GM21390 (cell line): ENCODE data around the gene SCN8A.
"Not testable (repeated sequence)": the region's sequence is repeated elsewhere in the genome, so short reads cannot be mapped to it uniquely, and the experiment has no call there.

Experiments
- ATAC-seq: cut with Tn5 transposase; IDR thresholded peaks from one replicate; pipeline ENCODE4 v1.9.1; 2021; ENCODE audit not compliant: unreplicated experiment

SCN8A gene

DNA sequence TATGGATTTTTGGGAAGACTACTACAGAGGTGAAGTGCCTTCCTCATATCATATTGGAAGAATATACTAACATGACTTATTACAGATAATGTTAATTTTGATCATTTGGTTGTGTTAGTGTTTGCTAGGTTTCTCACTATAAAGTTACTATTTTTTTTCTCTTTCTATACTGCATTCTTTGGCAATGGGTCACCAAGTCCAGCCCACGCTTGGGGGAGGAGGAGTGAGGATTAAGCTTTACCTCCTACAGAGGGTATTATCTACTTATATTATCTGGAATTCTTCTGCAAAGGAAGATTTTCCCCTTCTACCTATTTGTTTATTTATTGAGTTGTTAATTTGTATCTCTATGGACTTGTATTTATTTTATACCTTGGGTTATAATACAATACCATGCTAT, 31.5 kb downstream of the SCN8A start:
- ATAC-seq: no peak

- no peak for ATAC-seq
These were observed 34.3 kb downstream of the SCN8A start for GRCh38 chr12:51625370-51625769.

- no peak for ATAC-seq
These were observed 35.1 kb downstream of the SCN8A start for GRCh38 chr12:51626115-51626514.

GRCh38 chr12:51626629-51627028, 35.6 kb downstream of the SCN8A start:
- no peak for ATAC-seq

DNA sequence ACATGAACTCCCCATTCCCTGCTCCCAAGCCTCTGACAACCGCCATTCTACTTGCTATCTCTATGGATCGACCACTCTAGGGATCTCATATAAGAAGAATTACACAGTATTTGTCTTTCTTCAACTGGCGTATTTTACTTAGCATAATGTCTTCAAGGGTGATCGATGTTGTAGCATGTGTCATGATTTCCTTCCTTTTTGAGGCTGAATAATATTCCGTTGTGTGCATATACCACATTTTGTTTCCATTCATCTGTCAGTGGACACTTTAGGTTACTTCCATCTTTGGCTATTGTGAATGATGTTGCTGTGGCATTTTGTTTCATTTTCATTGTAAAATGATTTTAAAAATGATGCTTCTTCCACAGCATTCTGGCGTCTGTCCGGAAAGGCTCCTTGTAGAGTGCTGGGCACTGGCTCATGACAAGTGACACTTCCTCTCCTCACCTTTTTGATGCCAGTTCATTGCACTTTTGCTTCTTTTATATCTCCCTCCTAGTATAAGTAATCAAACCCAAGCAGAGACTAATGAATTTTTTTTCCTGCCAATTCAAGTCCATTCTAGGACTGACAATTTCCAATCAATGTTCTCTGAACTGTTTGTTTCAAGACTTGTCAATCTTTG, 39.3 kb downstream of the SCN8A start:
- ATAC-seq: no peak

DNA sequence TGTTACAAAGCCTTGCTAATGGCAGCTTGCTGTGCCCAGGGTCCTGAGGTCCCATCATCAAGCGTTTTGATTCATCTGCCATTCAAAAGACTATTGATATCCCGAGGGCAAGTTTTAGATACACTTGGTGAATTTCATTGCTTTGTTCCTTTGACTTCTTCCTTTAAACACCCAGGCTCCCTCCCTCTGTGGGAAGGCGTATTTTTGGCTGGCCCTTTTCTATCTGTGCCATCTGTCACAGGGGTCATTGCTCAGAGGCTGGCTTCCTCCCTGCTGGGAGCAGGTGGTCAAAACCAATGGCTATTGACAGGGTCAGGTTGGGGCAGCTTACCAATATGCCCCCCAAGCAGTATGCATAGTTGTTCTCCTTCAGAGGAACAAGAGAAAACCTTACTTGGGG, 40.0 kb downstream of the SCN8A start:
- no peak for ATAC-seq

GRCh38 chr12:51631591-51631990, 40.6 kb downstream of the SCN8A start:
- ATAC-seq: no peak

- ATAC-seq: no peak
These were observed 41.6 kb downstream of the SCN8A start for GRCh38 chr12:51632623-51633022.

DNA sequence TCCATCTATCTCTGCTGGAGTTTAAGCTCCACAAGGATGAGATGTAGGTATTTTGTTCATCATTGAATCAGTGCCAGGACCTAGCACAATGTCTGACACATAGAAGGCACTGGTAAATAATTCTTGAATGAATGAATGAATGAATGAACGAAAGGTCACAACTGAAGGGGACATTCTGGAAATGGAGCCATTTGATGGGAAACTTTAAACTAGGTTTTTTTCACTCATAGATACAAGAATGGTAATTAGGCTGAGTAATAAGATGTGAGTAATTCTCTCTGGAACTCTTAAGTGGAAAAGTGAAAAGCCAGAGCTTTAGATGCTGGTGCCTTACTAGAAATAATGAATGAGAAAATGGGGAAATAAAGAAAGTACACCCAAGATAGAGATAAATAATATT, 44.3 kb downstream of the SCN8A start:
- ATAC-seq: no peak

GRCh38 chr12:51636581-51636980, 45.5 kb downstream of the SCN8A start:
- no peak for ATAC-seq

DNA sequence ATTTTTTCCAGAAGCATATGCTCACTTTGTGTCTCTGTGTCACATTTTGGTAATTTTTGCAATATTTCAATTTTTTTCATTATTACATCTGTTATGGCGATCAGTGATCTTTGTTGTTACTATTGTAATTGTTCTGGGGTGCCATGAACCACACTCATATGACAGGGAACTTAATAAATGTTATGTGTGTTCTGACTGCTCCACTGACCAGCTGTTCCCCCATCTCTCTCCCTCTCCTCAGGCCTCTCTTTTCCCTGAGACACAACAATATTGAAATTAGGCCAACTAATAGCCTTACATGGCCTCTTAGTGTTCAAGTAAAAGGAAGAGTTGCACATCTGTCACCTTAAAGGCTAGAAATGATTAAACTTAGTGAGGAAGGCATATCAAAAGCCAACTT, 46.0 kb downstream of the SCN8A start:
- no peak for ATAC-seq

DNA sequence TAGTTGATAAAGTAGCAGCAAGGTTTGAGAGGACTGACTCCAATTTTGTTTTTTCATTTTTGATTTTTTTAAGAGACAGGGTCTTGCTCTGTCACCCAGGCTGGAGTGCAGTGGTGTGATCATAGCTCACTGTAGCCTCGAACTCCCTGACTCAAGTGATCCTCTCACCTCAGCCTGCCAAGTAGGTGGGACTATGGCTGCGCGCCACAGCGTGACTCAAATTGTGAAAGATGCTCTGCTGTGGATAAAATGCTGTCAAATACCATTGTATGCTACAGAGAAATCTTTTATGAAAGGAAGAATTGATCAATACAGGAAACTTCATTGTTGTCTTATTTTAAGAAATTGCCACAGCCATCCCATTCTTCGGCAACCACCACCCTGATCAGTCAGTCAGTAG, 48.3 kb downstream of the SCN8A start:
- no peak for ATAC-seq

GRCh38 chr12:51642286-51642685, 51.3 kb downstream of the SCN8A start:
- no peak for ATAC-seq

DNA sequence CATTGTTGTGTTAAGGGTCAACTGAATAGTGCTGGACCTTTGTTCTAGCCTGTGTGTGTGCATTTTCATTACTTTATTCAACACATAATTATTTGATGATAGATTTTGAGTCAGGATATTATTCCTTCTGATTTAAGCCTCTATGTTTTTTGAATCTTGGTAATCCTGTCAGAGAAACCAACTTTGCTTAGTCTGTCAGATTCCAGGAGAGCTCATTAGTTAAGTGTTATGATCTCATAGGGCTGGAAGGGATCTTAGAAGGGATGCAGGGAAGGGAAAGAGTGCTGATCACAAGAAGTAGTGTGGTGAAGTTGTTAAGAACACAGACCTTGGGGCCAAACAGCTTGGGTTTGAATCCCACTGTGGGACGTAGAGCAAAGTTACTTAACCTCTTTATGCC, 52.9 kb downstream of the SCN8A start:
- no peak for ATAC-seq

- not testable (repeated sequence) for ATAC-seq
These were observed 53.7 kb downstream of the SCN8A start for GRCh38 chr12:51644691-51645090.

- ATAC-seq: no peak
These were observed 54.9 kb downstream of the SCN8A start for GRCh38 chr12:51645961-51646360.

DNA sequence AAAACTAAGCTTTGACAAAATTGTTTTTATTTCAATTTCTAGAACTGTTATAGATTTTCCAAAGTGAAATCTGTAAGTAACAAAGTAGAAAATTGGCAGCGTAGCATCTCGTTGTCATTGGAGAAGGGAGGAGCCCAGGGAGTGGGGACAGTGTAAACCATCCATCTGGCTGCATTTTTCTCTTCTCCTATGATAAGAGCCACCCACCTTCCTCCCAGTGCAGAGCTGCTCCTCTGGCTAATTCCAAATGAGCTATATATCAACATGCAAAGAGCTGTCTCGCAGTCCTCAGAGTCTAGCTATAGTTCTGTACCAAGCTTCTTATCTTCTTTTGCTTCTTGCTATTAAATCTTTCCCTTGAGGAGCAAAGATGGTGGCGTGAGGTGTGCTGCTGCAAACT, 56.6 kb downstream of the SCN8A start:
- no peak for ATAC-seq

DNA sequence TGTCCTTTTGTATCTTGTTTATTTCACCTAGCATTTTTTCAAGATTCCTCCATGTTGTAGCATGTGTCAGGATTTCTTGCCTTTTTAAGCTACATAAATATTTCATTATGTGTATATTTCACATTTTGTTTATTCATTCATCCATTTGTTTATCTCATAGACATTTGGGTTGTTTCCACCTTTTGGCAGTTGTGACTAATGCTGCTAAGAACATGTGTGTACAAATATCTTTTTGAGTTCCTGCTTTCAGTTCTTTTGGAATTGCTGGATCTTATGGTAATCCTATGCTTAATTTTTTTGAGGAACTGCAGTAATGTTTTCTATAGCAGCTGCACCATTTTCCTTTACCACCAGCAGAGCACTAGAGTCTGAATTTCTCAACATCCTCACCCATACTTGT, 62.4 kb downstream of the SCN8A start:
- ATAC-seq: no peak

DNA sequence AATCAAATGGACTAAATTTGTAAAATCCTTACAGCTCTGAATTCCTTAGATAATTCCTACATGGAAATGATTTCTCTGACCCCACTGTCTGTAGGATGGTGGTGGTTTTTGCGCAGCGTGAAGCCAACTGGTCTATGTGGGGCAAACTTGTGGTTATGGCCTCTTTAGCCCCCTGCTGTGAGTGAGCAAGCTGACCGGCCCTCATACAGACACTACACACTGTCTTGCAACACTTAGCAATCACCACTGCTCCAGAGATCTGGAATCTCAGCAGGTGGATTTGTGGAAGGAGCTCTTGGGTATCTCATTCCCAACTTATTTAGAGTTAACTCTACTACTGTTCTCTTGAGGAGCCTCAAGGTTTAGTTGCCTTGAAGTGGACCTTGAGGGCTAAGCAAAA, 70.2 kb downstream of the SCN8A start:
- no peak for ATAC-seq

GRCh38 chr12:51661836-51662235, 70.8 kb downstream of the SCN8A start:
- no peak for ATAC-seq

DNA sequence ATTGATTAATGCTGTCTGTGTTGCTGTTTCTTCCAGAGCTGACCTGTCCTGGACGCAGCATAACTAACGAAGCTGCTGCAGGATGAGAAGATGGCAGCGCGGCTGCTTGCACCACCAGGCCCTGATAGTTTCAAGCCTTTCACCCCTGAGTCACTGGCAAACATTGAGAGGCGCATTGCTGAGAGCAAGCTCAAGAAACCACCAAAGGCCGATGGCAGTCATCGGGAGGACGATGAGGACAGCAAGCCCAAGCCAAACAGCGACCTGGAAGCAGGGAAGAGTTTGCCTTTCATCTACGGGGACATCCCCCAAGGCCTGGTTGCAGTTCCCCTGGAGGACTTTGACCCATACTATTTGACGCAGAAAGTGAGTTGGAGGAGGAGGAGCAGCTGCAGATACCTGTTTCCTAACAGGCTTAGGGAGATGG, 71.7 kb downstream of the SCN8A start:
- no peak for ATAC-seq

- no peak for ATAC-seq
These were observed 72.4 kb downstream of the SCN8A start for GRCh38 chr12:51663390-51663789.

DNA sequence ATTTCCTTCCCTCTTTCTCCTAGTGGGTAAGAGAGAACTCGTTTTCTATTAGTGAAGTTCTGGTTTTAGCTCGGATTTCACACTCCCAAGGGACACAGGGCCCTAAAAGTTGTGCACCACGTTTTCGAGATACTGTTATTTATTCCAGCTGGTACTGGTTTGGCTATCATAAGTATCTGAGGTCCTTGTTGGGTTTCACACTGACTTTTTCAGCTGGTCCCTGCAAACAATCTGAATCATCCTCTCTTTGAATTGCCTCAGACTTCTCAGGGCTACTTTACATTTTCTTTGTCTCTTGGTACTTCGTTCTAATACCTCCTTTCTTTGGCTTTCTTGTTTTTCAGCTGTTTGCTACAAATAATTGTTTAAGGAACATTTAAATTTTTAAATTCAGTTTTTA, 75.7 kb downstream of the SCN8A start:
- no peak for ATAC-seq

- ATAC-seq: no peak
These were observed 76.2 kb downstream of the SCN8A start for GRCh38 chr12:51667269-51667668.
